ENCODE results near the gene R3HDML. TPM values are rescaled to one million over a fixed set of nuclear protein-coding genes. Genes with fewer than 3 reads are reported as not detected.
"Not testable (repeated sequence)": the region's sequence is repeated elsewhere in the genome, so short reads cannot be mapped to it uniquely, and the experiment has no call there.

The R3HDML gene
- total RNA-seq, 4 donors from 2014 or later = not detected

DNA sequence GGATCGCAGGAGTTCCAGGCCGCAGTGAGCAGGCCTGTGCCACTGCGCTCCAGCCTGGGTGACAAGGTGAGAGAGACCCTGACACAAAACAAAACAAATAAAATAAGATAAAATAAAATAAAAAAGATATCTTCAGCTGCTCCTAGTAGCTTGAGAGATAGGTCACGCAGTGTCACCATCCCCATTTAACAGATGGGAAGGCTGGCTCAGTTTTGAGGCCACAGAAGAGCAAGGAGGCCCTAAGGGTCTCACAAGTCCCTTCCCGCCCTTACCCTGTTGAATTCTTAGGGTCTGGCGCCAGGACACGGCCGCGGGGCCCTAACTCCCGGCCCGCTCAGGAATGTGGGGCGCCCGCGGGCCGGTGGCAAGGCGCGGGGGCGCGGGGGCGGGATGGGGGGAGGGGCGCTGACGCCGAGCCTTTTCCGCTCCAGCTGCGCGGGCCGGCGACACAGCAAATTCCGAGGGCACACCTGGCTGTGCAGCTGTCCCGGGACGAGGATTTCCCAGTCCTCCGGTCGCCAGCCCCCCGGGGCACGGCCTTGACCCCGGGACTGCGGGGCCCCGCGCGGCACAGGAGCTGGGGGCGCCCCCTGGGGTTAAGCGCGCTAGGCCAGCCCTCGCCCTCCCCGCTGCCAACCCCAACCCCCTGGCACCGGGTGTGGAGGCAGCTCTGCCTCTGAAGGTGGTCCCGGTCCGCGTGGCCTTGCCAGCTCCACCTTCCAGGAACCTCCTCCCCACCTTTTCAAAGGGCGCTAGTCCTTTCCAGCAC lies 10.3 kb upstream of the R3HDML start:
- DNase-seq (ENCODE audit: extremely low spot score) = no peak
- peaks cover 0 to 7% (median 7%) of the 10 kb centered on the region in 4 donors for H3K4me1 ChIP-seq
- 36% methylated on average over 11 of the region's 50 CpGs for WGBS
- peak overlapping the region; percentile 16 to 43 (median 24) for H3K4me3 ChIP-seq
- no peak for TF ChIP-seq EP300 (IDR thresholded peaks at IDR 0.05)
- no peak for TF ChIP-seq CTCF (IDR thresholded peaks at IDR 0.05)
- no peak for TF ChIP-seq POLR2AphosphoS5 (IDR thresholded peaks at IDR 0.05)
- TF ChIP-seq POLR2A (IDR thresholded peaks at IDR 0.05; ENCODE audit: low read depth) = no peak
- H3K9me3 ChIP-seq = no peaks in the 10 kb centered on the region
- no peaks in the 10 kb centered on the region for H3K36me3 ChIP-seq
- intact Hi-C loops (cut with DNase I) = no loop called here
- peaks cover 0 to 55% (median 8%) of the 10 kb centered on the region in 4 donors for H3K27me3 ChIP-seq
- H3K27ac ChIP-seq (replicated peaks in 1 of 4) = no peak overlapping the region

GRCh38 chr20:44327748-44328147 lies 9.1 kb upstream of the R3HDML start:
- H3K27ac ChIP-seq (replicated peaks in 1 of 4) = not testable (repeated sequence)

GRCh38 chr20:44328428-44328827 lies 8.4 kb upstream of the R3HDML start:
- peaks cover 0 to 58% (median 8%) of the 10 kb centered on the region in 4 donors for H3K27me3 ChIP-seq
- H3K36me3 ChIP-seq = no peaks in the 10 kb centered on the region
- H3K4me3 ChIP-seq = no peak overlapping the region
- H3K9me3 ChIP-seq = no peaks in the 10 kb centered on the region
- 88% methylated on average over 4 of the region's 4 CpGs for WGBS
- intact Hi-C loops (cut with DNase I) = no loop called here
- no peak for TF ChIP-seq POLR2AphosphoS5 (IDR thresholded peaks at IDR 0.05)
- TF ChIP-seq CTCF (IDR thresholded peaks at IDR 0.05) = no peak
- no peak for TF ChIP-seq EP300 (IDR thresholded peaks at IDR 0.05)
- no peak for DNase-seq (ENCODE audit: extremely low spot score)
- no peak overlapping the region for H3K27ac ChIP-seq (replicated peaks in 1 of 4)
- H3K4me1 ChIP-seq = peaks cover 0 to 7% (median 7%) of the 10 kb centered on the region in 4 donors

More at GRCh38 chr20:44327748-44328147, 9.1 kb upstream of the R3HDML start:
- H3K9me3 ChIP-seq; H3K36me3 ChIP-seq; H3K4me3 ChIP-seq; H3K4me1 ChIP-seq; DNase-seq (ENCODE audit: extremely low spot score); intact Hi-C loops (cut with DNase I): not testable (repeated sequence)
- peaks cover 0 to 55% (median 8%) of the 10 kb centered on the region in 4 donors for H3K27me3 ChIP-seq
- 85% methylated on average over 7 of the region's 7 CpGs for WGBS

DNA sequence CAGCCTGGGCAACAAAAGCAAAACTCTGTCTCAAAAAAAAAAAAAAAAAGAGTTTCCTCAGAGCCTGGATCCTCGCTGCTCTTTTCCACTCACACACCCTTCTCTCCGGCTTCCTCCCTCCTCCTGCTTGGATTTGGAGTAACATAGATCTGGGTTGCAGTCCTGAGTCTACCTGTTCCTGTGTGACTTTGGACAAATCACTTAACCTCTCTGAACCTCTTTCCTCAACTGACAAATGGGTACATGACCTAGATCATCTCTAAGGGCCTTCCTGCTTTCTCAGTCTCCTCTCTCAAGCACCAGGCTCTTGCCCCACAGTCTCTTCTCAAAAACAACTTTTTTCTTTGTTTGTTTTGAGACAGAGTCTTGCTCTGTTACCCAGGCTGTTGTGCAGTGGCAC lies 5.6 kb upstream of the R3HDML start:
- H3K27ac ChIP-seq (replicated peaks in 1 of 4) = no peak overlapping the region
- intact Hi-C loops (cut with DNase I) = no loop called here
- peaks cover 0 to 7% (median 7%) of the 10 kb centered on the region in 4 donors for H3K4me1 ChIP-seq
- no peak for DNase-seq (ENCODE audit: extremely low spot score)
- H3K4me3 ChIP-seq = no peak overlapping the region
- H3K27me3 ChIP-seq = peaks cover 0 to 52% (median 9%) of the 10 kb centered on the region in 4 donors
- H3K36me3 ChIP-seq = no peaks in the 10 kb centered on the region
- WGBS = 76% methylated on average over 2 of the region's 2 CpGs
- H3K9me3 ChIP-seq = no peaks in the 10 kb centered on the region
- TF ChIP-seq CTCF (IDR thresholded peaks at IDR 0.05) (no peak), POLR2A (IDR thresholded peaks at IDR 0.05; ENCODE audit: low read depth) (no peak), EP300 (IDR thresholded peaks at IDR 0.05) (no peak), POLR2AphosphoS5 (IDR thresholded peaks at IDR 0.05) (no peak)

GRCh38 chr20:44334306-44334705 lies 2.5 kb upstream of the R3HDML start:
- no peak for DNase-seq (ENCODE audit: extremely low spot score)
- intact Hi-C loops (cut with DNase I) = no loop called here
- no peaks in the 10 kb centered on the region for H3K36me3 ChIP-seq
- WGBS = 17% methylated on average over 3 of the region's 8 CpGs
- no peaks in the 10 kb centered on the region for H3K9me3 ChIP-seq
- TF ChIP-seq CTCF (IDR thresholded peaks at IDR 0.05) = no peak
- no peak for TF ChIP-seq EP300 (IDR thresholded peaks at IDR 0.05)
- no peak for TF ChIP-seq POLR2A (IDR thresholded peaks at IDR 0.05; ENCODE audit: low read depth)
- TF ChIP-seq POLR2AphosphoS5 (IDR thresholded peaks at IDR 0.05) = no peak
- peaks cover 0 to 49% (median 2%) of the 10 kb centered on the region in 4 donors for H3K27me3 ChIP-seq
- H3K27ac ChIP-seq (replicated peaks in 1 of 4) = no peak overlapping the region
- no peaks in the 10 kb centered on the region for H3K4me1 ChIP-seq
- H3K4me3 ChIP-seq = no peak overlapping the region
